ENCODE results near the gene TMC6.
"Not testable (repeated sequence)": the region's sequence is repeated elsewhere in the genome, so short reads cannot be mapped to it uniquely, and the experiment has no call there.

TMC6 gene

GRCh38 chr17:78107976-78108725 lies 20.4 kb downstream of the TMC6 start:
- DNase-seq: no peak

- no peak for DNase-seq
Observed at GRCh38 chr17:78107457-78107856, 21.1 kb downstream of the TMC6 start.

DNA sequence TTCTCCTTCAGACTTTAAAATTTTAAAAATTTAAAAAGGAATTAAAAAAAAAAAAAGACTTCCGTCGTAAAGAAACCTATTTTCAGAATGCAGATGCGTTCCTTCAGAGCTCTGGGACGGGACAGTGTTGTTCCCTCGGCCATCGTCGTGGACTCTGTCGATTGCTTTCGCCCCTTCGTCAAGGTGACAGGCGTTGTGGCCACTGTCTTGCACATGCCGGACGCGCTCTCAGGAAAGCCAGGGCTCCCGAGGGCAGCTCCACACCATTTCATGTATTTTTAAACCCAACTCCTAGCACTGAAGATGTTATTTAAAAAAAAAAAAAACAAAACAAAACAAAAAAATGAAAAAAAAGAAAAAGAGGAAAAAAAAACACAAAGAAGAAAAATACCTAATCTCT lies 22.3 kb downstream of the TMC6 start:
- DNase-seq: no peak

DNA sequence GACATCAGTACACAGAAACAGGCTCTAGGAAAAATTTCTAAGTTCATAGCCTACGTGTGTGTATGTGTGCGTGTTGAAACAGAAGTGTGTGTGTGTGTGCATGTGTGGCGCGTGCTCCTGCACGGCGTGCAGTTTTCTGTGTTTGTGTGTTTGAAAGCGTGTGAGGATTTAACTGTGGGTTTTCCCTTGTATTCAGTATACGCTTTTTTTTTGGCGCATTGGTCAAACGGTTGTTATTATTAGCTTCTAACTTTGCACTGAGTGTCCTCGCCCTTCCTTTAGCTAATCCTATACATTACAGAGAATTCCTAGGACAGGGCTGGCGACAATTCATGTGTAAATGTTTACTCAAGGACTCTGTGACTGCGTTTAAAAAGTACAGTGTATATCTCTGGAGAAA lies 23.0 kb downstream of the TMC6 start:
- no peak for DNase-seq

DNA sequence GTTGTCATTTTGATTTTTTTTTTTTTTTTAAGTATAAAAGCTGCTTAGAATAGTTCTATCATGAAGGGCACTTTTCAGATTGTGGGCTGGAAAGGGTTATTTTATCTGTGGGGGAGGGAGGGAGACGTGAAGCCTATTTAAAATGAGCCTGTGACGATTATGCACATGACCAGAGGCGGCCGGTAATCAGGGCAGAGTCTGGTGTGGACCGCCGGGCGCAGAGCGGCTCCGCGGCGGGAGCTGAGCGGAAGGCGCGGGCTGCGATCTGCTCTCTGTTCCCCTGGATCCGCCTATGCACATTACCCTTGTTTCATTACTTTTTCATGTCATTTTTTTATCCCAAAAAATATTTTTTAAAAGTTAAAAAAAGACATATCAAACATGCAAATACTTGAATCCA lies 23.5 kb downstream of the TMC6 start:
- no peak for DNase-seq

GRCh38 chr17:78104540-78104941 lies 24.0 kb downstream of the TMC6 start:
- DNase-seq: no peak

DNA sequence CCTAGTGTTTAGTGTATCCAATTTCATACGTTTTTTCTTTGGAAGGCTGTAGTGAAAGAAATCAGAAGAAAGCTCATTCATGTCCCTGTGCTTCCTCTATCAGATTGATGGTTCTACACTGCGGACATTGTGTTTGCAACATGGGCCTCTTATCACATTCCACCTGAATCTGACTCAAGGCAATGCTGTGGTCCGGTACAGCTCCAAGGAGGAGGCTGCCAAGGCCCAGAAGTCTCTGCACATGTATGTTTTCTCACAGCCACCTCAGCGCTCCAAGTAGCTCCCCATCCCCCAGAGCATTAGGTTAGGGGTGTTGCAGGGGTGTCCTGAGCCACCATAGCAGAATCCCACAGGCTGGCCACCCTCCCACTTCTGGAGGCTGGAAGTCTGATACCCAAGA lies 25.2 kb downstream of the TMC6 start:
- DNase-seq: no peak

DNA sequence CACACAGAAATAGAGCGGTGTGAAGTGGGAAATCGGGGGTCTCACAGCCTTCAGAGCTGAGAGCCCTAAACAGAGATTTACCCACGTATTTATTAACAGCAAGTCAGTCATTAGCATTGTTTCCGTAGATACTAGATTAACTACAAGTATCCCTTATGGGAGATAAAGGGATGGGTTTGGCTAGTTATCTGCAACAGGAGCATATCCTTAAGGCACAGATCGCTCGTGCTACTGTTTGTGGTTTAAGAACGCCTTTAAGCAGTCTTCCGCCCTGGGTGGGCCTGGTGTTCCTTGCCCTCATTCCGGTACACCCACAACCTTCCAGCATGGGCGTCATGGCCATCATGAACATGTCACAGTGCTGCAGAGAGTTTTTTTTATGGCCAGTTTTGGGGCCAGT lies 27.0 kb downstream of the TMC6 start:
- no peak for DNase-seq

DNA sequence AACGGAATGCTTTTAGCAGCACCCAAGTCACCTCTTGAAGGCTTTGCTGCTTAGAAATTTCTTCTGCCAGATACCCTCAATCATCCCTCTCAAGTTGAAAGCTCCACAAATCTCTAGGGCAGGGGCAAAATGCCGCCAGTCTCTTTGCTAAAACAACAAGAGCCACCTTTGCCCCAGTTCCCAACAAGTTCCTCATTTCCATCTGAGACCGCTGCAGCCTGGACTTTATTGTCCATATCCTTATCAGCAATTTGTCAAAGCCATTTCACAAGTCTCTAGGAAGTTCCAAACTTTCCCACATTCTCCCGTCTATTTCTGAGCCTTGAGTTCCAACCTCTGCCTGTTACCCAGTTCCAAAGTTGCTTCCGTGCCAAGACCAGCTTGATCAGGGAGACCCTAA lies 27.4 kb downstream of the TMC6 start:
- DNase-seq: no peak

- no peak for DNase-seq
Observed at GRCh38 chr17:78096093-78096492, 32.5 kb downstream of the TMC6 start.

GRCh38 chr17:78095035-78095434 lies 33.5 kb downstream of the TMC6 start:
- DNase-seq: no peak

DNA sequence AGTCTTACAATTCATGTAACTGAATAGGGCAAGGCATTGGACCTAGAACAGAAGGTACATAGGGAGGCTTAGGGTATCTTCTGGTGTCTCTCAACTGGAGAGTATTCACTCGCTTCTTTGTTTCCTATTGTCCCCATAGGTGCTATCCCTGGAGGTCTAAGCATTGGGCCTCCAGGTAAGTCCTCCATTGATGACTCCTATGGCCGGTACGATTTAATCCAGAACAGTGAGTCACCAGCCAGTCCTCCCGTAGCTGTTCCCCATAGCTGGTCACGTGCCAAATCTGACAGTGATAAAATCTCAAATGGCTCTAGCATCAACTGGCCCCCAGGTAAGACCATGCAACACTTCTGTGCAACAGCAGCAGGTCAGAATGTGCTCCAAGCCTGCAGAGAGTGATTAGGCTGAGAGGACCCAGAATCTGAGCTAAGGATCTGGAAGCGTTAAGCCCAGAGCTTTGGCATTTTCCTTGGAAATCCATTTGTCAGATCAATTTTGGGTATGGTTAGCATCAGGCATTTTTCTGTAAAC lies 35.7 kb downstream of the TMC6 start:
- DNase-seq: peak; percentile 9

DNA sequence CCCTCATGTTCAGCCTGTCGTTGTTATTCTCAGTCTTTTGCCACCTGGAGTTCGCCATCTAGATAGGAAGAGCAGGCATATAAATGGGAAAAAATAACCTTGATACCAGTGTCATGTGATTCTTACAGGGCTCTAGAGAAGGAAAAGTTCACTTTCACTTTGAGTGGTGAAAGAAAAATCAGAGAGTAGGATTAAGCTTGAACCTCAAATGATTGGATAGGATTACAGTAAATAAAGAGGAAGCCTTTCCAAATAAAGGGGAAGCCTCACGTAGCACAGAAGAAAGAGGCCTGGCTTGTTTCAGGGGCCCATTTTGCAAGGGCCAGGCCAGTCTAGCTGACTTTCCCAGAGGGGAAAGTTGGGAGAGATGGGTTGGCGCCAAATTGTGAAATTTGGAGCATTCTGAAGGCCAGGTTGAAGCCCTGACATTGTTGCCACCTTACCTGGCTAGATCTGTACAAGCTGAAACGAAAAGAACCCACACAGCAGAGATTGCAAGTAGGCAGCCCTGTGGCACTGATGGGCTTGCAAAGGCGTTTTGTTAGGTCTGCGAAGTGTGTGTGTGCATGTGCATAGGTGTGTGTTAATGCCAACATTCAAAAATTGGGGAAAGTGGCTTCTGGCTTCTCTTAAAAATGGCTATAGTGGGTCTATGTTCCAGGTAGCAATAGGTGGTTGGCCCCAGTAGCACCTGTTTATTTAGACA lies 38.8 kb downstream of the TMC6 start:
- DNase-seq: no peak

DNA sequence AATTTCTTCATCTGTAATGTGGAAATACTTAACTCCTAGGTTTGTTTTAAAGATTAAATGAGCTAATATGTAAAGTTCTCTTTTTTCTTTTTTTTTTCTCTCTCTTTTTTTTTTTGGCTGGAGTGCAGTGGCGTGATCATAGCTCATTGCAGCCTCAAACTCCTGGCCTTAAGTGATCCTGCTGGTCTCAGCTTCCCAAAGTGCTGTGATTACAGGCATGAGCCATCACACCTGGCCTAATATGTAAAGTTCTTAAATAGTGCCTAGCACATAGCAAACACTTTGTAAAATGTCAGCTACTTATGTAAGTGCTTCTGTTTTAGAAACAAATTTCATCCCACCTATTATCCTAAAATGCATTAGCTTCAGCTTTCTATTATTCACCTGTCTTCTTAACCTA lies 40.0 kb downstream of the TMC6 start:
- no peak for DNase-seq

DNA sequence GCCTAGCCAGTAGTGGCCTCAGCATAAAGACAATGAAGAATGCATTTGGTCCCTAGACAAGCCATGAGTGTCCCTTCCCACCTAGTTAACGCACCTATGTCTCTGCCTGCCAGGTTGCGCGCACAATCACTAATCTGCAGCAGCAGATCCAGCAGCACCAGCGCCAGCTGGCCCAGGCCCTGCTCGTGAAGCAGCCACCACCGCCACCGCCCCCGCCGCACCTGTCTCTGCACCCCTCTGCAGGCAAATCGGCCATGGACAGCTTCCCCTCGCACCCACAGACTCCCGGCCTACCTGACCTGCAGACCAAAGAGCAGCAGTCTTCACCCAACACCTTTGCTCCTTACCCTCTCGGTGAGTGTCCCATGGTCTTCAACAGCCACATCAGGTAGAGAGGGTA lies 41.8 kb downstream of the TMC6 start:
- no peak for DNase-seq

DNA sequence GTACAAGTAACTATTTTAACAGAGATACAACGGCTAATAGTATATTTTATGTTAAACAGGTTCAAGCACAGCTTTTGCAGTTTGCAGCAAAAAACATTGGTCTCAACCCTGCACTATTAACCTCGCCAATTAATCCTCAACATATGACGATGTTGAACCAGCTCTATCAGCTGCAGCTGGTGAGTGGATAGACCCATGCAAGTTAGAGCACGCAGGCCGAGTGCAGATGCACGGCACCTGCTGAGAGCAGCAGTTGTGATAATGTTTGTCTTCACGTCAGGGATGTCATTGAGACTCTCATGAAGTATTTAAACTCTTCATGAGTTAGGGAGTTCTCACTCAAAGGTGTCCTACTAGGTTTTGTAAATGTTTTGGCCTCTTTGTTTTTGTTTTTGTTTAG lies 45.6 kb downstream of the TMC6 start:
- no peak for DNase-seq

DNA sequence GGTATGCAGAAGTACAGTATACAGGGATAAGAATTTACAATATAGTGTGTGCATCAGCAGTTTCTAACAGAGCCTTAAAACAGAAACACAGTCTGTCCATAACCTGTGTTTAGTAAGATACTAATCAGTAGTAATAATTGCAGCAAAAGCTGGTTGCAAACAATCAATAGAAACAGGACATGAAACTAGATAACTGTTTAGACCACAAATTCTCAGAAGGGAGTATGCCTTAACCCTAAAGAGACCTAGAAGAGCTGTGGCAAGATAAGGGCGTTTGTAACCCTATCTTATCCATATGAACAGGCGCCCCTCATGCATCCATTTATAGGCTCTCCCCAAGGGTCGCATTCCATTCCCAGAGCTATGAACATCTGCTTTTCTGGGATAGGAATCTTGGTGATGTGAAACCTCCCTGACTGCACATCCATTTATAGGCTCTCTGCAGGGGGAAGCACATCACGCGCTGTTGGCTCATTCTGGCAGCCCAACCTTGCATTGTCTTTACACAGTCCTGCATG lies 46.1 kb downstream of the TMC6 start:
- not testable (repeated sequence) for DNase-seq

- DNase-seq: no peak
Observed at GRCh38 chr17:78081551-78081950, 47.0 kb downstream of the TMC6 start.

- no peak for DNase-seq
Observed at GRCh38 chr17:78079253-78079652, 49.3 kb downstream of the TMC6 start.

DNA sequence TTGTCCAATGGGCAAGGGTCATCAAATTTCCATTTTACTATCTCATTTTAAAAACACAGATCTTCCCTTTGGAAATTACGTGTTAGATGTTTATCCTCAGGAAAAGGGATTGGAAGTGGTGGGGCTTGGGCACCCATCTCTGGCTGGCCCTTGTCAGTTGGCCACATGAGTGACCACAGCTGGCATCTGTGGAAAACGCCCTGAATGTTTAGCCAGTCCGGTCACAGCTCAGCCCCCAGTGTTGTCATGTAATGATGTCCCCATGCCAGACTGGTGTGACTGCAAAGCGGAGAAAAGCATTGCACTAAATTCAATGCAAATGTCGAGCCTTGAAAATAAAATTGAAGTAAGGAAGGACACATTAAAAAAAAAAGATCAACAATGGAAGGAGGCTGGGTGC lies 53.0 kb downstream of the TMC6 start:
- DNase-seq: peak; percentile 36

DNA sequence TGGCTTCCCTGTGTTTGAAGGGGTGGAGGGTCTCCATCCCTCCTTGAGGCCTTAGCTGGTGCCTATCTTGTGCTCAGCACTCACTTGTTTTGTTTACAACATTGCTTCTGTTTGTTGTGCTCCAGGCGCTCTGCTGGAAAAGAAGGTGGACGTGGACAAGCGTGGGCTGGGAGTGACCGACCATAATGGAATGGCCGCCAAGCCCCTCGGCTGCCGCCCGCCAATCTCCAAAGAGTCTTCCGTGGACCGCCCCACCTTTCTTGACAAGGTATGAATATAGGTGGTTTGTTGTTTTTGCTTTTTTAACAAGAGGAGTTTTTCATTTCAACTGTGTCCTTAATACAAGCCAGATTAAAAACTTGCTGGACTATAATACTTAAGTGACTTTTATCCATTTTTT lies 53.5 kb downstream of the TMC6 start:
- DNase-seq: no peak

GRCh38 chr17:78072961-78073360 lies 55.6 kb downstream of the TMC6 start:
- DNase-seq: no peak

DNA sequence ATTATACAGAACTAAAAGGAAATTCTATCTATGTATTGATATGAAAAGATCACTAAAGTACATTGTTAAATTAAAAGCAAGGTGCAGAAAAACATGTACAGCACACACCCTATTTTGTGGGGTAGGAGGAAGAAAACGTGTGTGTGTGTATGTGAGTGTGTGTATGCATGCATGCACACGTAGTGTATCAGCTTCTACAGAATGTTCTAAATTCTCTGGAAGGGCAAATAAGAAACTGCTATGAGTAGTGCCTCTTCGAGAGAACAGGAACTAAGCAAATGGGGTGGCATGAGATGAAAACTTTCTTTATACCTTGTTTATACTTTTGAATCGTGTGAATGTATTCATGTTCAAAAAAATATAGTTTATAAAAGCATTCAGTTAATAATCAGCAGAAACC lies 58.9 kb downstream of the TMC6 start:
- DNase-seq: no peak

DNA sequence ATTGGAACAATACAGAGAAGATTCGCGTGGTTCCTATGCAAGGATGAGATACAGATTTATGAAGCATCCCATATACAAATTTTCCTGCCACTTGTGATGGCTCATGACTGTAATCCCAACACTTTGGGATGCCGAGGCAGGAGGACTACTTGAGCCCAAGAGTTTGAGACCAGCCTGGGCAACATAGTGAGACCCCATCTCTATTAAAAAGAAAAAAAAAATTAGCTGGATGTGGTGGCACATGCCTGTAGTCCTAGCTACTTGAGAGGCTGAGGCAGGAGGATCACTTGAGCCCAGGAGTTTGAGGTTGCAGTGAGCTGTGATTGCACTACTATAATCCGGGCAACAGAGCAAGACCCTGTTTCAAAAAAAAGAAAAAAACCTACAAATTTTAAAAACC lies 61.6 kb downstream of the TMC6 start:
- DNase-seq: not testable (repeated sequence)
